Activated CD4-positive, CD25-positive, alpha-beta regulatory T cell (primary cell): ENCODE data around the gene ABTB1.
A peak's percentile ranks its signal among the peaks of the same experiment; 100 is the strongest.

ENCODE experiments used
- DNase-seq, 4 experiments: peaks; one replicate each; lab custom pipeline; 2025; lab: John Stamatoyannopoulos, UW

ABTB1 gene

DNA sequence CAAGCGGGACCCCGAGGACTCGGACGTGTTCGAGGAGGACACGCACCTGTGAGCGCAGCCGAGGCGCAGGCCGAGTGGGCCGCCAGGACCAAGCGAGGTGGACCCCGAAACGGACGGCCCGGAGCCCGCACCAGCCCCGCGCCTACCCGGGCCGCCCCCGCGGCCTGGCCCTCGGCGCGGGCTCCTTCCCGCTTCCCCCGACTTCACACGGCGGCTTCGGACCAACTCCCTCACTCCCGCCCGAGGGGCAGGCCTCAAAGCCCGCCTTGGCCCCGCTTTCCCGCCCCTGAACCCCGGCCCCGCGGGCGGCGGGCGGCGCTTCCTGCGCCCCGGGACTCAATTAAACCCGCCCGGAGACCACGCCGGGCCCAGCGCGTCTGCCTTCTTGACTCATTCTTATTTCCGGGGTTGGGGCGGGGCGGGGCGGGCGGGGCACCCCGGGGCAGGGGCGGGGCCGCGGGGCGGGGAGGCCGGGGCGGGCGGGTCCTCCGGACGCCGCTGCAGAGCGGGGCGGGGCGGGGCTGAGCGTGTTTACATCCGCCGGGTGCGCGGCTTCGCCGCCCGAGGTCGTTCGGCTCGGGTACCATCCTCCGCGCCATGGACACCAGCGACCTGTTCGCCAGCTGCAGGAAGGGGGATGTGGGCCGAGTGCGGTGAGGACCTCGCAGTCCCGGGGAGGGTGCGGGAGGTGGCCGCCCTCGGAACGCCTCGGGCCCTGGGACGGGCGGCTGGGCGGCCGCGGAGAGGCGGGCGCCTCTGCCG lies at the start of gene ABTB1:
Gene ABTB1 (plus strand): TSS at position 524 of the 762 bp plus-strand sequence. CDS start 74 bp downstream, at position 598.
- peak; percentile 68 to 92 (median 83) for DNase-seq

DNA sequence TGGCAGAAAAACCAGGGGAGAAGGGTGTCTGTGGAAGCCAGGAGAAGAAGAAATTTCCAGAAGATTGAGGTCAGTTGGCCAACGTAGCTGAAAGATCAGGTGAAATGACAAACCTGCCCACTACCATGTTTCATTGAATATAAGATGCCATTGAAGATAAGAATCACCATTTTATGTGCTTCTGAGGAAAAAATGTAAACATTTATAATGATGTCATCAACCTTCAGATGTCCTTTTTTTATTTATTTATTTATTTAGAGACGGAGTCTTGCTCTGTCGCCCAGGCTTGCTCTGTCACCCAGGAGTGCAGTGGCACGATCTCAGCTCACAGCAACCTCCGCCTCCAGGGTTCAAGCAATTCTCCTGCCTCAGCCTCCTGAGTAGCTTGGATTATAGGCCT lies 48.7 kb upstream of the ABTB1 start:
- DNase-seq: no peak

DNA sequence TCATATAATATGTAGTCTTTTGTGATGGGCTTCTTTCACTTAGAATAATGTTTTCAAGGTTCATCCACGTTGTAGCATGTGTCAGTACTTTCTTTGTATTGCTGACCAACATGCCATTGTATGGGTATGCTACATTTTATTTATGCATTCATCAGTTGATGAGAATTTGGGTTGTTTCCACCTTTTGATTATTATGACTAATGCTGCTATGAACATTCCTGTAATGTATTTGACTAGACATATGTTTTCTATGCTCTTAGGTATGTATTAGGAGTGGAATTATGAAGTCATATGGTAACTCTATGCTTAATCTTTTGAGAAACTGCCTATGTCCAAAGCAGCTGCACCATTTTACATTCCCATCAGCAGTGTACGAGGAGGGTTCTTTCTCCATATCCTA lies 46.9 kb upstream of the ABTB1 start:
- no peak for DNase-seq

DNA sequence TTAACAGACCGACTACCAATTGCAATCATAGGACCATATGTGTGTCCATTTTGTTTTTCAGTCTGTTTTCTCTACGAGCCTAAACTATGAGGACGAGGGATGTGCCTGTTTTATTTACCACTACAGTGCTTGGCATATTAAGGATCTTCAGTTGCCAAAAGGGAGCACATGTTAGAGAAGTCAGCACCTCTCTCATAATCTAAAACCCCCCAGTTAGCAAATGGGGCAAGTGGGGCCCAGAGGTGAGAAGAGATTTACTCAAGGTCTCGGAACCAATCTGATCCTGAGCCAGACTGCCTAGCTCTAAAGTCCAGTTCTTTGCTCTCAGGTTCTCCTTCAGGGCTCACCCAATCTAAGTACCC lies 44.3 kb upstream of the ABTB1 start:
- DNase-seq: no peak

DNA sequence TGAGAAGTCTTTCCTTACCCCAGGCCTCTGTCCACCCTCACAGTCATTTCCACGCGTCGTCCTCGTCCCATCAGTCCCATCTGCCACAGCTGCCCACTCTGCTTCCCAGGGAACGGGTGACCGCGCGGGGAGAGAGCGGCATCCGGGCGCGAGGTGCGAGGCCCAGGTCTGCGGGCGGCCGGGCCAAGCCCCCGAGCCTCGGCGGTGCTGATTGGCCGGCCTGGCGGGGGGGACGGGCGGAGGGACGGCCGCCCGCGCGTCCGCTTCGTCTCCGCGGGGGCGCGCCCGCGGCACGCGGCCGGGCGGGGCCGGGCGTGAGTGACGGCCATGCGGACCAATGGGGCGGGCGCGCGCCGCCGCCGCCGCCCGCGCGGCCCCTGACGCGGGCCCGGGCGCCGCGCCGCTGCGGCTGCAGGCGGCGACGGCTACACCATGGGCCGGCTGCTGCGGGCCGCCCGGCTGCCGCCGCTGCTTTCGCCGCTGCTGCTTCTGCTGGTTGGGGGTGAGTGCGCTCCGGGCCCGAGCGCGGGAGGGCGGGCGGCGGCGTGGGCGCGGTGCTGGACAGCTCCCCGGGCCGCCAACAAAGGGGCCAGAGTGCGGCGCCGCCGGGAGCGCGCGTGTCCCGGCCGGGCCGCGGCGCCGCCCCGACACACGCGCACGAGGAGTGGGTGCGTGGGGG lies 43.8 kb upstream of the ABTB1 start, which contains the start of gene PODXL2:
Gene PODXL2 (plus strand): TSS at position 398 of the 679 bp plus-strand sequence. CDS start 35 bp downstream, at position 433.
- DNase-seq: no peak

DNA sequence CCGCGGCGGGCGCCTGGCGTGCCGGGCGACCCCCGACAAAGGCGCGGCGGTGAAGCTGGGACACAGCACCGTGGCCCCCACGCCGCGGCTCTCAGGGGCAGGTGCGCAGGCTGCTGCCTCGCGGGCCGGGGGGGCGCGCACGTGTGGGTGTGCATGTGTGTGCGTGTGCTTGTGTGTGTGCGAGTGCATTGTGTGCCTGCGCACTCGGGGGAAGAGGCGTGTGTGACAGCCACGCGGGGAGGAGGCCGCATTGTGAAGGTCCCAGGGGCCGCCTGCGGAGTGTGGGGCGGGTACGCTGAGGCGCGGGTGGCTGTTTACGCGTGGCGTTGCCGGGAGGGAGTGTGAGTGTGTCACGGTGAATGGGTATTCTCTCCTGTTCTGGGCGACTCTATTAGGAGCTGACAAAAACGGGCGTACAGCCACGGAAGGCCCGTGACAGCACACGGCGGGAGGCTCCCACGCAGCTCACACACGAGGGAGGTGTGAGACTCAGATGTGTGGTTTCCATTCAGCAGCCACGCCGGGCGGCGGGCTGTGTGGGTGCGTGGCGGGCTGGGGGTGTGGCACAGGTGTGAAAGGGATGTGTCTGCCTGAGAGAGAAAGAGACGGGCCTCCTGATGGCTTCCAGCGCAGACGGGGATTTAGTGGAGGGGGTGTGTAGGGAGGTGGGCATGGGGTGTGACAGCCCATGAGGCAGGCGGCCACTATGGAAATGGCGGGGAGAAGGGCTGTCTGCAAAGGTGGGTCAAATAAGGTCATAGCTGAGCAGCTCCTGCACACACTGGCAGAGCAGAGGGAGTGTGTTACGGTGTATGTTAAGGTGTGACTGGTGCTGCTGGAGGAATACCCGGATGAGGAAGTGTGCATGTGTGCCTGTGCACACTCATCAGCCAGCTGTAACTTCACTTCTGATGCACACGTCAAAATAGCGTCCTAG lies 43.0 kb upstream of the ABTB1 start:
- DNase-seq: no peak

DNA sequence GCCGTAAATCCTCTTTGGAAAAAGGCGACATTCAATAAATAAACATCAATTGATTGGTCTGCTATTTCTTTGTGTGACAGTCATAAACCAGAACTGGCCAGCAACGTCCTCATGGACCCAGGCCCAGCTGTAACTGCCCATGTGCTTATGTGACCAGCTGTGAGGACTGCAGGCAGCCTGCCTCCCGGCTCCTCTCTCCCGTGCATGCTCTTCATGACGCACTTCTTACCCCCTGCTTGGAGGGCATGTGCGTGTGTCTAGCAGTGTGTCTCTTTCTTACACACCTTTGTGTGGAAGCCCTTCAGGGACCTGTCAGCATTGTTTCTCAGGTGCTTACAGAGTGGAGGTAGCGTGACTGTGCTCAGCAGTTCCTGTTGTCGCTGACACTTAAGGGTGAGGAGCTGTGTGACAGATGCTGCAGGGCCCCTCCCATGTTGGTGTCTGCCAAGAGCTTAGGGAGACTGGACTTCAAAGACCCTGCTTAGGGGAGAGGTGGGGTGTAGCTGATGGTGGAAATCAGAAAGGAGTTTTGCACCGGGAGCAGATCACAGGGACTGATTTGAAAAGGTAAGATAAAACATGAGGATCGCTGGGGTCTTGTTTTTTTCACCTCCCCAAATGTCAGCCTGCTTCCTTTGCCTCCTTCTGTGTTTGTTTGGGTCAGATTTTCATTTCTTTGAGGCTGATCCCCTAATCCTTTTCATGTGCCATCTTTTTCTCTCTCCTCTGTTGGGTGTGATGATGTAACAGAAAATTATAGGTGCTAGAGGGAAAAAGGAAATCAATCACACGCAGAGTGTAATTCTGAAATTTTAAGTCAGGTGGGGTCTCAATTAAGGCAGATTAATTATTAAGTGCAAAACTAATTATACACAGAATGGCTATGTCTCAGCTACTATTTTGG lies 41.7 kb upstream of the ABTB1 start:
- no peak for DNase-seq

DNA sequence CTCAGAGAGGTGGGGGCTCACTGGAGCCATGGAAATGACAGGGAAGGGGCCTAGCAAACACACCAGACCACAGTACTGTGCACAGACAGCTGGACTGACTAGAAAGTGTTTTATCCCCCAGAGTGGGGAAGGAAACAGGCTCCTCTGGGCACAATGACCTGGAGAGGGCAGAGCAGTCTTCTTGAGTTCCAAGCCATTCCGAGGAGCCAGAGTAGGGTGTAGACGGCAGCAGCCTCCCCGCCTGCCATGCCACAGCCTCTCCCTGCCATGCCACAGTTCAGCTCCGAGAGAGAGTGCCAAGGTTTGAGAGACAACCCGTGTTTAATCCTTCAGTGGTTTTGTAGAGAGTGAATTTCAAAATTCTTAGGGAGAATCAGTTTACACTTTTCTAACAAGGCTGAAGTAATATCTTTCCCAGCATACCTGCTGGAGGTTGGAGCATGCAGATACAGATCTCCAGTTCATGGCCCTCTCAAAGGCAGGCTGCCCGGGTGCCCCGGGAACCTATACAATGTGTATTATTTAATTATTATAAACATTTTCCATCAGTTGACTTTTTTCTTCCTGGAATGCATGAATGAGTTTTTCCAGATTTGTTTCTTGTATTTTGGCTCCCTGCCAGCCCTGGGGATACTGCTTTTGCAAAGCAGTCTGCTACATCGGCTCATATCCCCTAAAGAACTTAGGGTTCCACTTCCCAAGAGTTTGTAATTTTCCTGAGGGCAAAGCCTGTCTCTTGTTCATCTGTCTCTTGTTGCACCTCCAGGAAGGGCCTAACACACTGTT lies 40.5 kb upstream of the ABTB1 start:
- DNase-seq: no peak

DNA sequence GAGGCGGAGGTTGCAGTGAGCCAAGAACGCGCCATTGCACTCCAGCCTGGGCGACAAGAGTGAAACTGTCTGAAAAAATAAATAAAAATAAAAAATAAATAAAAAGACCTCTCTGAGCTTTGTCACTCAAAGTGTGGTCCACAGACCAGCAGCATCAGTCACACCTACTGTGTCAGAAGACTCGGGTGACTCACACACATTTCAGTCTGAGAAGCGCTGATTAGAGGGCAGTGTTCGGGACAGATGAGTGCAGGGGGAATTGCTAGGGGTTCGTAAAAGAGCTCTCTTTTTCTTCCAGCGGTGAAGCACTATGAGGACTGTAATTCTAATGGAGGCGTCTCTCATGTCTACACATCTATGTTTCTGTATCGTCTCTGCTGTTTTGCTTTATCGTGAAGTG lies 38.1 kb upstream of the ABTB1 start:
- DNase-seq: no peak

DNA sequence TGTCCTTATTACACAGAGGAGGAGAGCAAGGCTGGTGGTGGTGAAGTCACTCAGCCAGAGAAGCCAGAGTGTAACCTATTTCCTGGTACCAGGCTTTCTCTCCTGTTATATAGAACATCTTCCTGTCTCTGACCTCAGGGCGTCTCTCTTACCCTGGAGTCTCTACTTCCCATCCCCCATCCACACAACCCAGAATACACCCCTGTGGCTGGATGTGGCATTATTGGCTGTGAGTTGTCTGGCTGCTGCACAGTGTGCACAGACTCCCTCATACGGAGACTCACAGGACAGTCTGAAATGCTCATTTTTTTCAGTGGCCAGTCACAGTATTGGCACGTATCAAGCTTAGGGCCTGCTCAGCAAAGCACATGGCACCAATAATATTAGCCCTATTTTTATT lies 35.2 kb upstream of the ABTB1 start:
- DNase-seq: no peak

DNA sequence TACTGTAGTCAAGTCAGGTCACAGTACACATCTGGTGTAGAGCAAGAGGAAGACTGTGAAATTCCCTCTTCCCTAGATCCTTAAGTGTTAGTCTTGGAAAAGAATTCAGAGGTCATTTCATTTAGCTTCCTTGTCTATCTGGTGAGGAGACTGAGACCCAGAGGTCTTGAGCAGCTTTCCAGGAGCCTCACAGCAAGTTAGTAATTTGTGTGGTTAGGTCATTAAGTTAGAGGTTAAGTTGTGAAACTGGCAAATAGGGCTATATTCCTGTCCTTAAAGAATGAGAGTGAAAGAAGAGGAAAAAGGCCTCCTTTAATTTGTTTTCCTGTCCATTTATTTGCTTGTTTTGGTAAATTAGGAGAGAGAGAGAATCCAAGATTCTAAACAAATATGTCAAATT lies 34.8 kb upstream of the ABTB1 start:
- DNase-seq: no peak

DNA sequence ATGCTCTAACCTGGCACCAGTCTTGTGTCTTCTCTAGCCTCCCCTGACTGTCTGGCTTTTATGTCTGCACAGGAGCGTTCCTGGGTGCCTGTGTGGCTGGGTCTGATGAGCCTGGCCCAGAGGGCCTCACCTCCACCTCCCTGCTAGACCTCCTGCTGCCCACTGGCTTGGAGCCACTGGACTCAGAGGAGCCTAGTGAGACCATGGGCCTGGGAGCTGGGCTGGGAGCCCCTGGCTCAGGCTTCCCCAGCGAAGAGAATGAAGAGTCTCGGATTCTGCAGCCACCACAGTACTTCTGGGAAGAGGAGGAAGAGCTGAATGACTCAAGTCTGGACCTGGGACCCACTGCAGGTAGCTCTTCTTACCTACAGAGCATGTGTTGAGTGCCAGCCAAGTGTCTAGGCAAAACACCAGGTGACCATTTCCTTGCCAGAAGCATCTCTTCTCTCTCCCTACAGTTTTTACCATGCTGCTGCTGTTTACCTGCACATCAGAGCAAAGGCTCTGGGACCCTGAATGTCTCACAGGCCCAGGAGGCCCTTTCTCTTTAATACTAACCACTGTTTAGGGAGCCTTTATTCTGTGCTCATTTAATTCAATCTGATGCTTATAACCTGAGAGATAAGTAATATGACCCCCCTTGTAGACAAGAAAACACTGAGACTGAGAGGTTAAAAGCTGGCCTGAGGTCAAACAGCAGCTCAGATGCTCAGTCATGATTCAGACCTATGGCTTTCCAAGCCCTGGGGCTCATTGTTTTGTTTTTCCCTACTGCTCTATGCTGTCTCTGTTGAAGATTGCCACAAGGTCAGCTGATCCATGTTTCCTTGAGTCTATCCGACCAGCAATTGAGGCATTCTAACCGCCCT lies 33.3 kb upstream of the ABTB1 start:
- no peak for DNase-seq

DNA sequence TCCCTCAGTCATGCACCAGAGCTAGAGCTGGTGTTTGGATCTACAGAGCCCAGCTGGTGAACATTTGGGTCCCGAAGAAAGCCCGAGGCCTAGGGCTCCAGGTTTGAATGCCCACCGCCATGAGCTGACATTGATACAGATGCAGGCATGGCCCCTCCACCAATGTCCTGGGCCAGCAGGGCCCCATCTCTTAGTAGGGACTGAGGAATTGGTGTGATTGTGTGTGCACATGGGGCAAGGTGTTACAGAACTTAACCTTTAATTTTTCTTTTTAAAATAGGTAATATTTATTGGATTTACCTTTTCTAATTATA lies 32.8 kb upstream of the ABTB1 start:
- no peak for DNase-seq

DNA sequence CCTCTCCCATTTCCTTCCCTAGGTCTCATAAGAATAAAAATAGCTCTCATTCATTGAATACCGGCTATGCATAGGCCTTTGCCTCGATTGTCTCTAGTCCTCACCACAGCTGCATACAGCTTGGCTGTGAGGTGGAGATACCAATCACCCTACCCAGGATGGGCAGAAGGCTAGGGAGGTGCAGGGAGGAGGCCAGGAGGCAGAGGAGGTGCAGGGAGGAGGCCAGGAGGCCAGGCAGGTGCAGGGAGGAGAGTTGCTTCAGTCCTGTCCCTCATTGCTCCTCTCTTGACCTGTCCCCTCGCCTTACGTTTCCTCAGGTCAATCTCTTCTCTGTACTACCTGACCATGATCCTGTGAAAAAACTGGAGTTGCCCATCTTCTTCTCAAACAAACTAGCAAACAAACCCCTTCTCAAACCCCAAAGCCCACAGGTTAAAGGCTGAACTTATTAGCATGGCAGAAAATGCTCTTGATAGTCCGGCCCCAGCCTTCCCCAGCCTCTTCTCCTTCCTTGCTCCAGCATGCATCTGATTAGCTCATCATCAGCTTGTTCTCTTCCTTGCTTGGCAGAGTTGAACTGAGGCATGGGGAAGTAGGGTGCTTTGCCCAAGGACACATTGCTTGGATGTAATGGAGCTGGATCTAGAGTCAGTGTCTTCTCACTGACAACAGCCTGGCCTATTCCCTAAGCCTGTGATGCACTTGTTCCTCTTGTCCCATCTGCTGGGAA lies 27.9 kb upstream of the ABTB1 start:
- DNase-seq: no peak

DNA sequence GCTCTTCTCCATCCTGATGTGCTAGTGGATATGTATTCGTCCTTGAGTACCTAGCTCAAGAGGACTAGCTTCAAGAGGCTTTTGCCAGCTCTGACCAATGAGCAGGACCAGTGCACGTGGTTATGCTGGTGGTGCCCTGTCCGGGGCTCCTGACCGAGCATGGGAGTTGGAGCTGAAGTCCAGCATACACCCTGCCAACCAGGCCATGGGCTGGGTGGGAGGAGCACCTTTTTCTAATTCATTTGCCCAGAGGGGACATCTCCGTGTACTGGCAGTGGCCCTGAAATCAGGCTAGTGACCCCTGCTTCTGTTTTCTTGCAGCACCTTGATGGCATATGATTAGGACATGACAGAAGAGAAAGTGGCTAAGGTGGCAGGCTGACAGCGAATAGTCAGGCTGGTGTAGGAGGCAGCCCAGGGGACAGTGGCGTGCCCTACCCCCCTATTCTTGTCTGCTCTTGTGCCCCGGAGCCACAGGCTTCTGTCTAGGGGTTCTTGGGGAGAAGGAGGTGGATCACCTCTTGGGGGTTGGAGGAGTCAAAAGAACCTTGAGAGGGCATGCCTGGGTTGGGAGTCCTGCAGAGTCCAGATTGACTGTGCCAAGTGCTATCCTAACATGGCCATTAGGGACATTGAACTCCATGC lies 27.3 kb upstream of the ABTB1 start:
- no peak for DNase-seq

DNA sequence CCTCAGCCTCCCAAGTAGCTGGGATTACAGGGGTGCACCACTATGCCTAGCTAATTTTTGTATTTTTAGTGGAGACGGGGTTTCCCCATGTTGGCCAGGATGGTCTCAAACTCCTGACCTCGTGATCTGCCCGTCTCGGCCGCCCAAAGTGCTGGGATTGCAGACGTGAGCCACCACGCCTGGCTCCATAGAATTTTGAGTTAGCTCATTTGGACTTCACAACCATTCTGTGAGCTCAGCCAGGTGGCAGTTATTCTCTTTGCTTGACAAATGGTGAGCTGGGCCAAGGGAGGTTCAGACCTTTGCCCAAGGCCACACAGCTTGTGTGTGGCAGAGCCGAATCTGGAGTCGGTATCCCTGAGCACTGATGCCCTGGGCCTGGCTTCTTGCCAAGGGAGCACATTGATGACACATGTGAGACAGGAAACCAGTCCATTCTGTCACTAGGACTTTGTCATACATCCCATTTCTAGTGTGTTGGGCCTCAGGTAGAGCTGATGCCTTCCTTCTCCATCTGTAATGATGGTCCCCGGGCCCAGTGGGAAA lies 26.2 kb upstream of the ABTB1 start:
- no peak for DNase-seq

DNA sequence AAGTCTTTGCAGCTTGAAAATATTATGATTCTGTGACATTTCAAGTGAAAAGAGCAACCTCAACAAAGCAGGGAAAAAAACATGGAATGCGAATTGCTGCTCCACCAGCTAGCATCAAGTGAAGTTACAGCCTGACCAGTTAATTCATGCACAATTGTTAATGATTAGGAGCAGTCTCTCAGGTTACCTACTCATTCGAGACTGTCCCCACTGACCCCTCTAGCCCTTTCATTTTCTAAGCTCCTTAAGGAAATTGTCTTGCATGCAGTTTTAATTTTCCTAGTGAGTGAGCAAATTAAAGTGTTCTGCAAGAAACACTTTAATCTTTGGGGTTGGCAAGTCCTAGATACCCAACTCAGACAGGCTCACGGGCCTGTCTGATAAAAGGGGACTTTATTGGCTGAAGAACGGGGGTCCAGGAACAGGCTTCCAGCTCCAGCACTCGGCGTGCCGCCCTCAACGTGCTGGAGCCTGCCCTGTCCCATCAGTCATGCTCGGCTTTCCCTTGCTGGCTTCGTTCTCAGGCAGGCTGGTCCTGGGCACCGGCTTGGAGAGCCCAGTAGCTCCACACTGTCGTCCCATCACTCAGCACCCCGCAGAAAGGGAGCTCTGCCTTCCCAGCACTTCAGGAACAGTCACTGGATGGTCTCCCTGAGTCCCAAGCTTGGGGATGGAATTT lies 25.4 kb upstream of the ABTB1 start:
- DNase-seq: no peak

DNA sequence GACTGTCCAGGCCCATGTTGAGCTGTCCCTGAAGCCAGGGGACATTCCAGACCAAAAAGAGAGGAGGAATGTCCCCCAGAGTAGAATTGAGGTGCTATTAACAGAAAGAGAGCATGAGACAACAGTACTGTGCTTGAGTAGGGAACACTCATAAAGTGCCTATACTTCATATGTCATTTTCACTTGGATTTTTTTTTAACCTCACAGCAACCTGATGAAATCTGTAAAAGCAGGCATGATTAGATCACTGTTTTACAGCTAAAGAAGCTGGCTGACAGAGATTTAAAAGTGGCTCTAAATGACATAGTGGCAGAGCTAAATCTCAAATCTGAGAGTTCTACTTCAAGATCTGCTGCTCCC lies 24.9 kb upstream of the ABTB1 start:
- no peak for DNase-seq
